Retinal pigment epithelial cell (primary cell): ENCODE data around the gene HSPA12A.

Experiments used
- DNase-seq: peaks from one replicate; pipeline ENCODE4 v3.0.0-alpha.2; 2010; ENCODE audit warnings: low read depth
- H3K4me3 ChIP-seq: 2 replicates; pipeline ENCODE4 v1.5.1; 2011; ENCODE audit warnings: mild to moderate bottlenecking, low read length, control low read depth, moderate library complexity
- CTCF ChIP-seq: conservative IDR thresholded peaks from 2 replicates; pipeline ENCODE4 v1.5.1; 2011; ENCODE audit warnings: low read depth, low read length, control low read depth, inconsistent platforms

HSPA12A gene

GRCh38 chr10:116769791-116770190 is 27.4 kb upstream of the HSPA12A start:
- no peak overlapping the region for H3K4me3 ChIP-seq
- no peak for TF ChIP-seq CTCF
- no peak for DNase-seq

- TF ChIP-seq CTCF, result no peak
- H3K4me3 ChIP-seq, result no peak overlapping the region
- DNase-seq, result no peak
These were observed 27.0 kb upstream of the HSPA12A start for GRCh38 chr10:116769368-116769767.

GRCh38 chr10:116768786-116769185 is 26.4 kb upstream of the HSPA12A start:
- no peak for TF ChIP-seq CTCF
- H3K4me3 ChIP-seq, result no peak overlapping the region
- DNase-seq, result no peak

GRCh38 chr10:116766837-116767634 is 24.7 kb upstream of the HSPA12A start:
- DNase-seq, result no peak
- no peak for TF ChIP-seq CTCF
- no peak overlapping the region for H3K4me3 ChIP-seq

- TF ChIP-seq CTCF, result no peak
- H3K4me3 ChIP-seq, result no peak overlapping the region
- DNase-seq, result no peak
These were observed 24.0 kb upstream of the HSPA12A start for GRCh38 chr10:116766241-116766827.

GRCh38 chr10:116765648-116766081 is 23.3 kb upstream of the HSPA12A start:
- no peak for DNase-seq
- TF ChIP-seq CTCF, result peak; percentile 41
- H3K4me3 ChIP-seq, result no peak overlapping the region

GRCh38 chr10:116764979-116765378 is 22.6 kb upstream of the HSPA12A start:
- no peak for DNase-seq
- TF ChIP-seq CTCF, result no peak
- H3K4me3 ChIP-seq, result no peak overlapping the region
